Liver (tissue), 9 donors: ENCODE results near the gene ZNF296. TPM values are rescaled to one million over a fixed set of nuclear protein-coding genes. Genes with fewer than 3 reads are reported as not detected.

Source experiments
- DNase-seq: peaks from one replicate; pipeline ENCODE4 v3.0.0-alpha.2; 2017; ENCODE audit warnings: low spot score
- H3K27ac ChIP-seq, 2 donors: one replicate each; pipeline ENCODE4 v1.7.0; 2013; ENCODE audit warnings: inconsistent platforms in 2 of 2, low read length in 2 of 2, control low read depth in 1 of 2, low read depth in 1 of 2, mild to moderate bottlenecking in 1 of 2
- H3K27me3 ChIP-seq, 4 donors: one replicate each; pipeline versions ENCODE4 v1.6.1 to v1.7.0; 2013; ENCODE audit warnings: low read length in 3 of 4, inconsistent platforms in 1 of 4, mild to moderate bottlenecking in 1 of 4, moderate library complexity in 1 of 4; ENCODE audit not compliant: control insufficient read depth in 4 of 4, insufficient read depth in 4 of 4
- H3K36me3 ChIP-seq, 4 donors: one replicate each; pipeline versions ENCODE4 v1.6.1 to v1.7.0; 2013; ENCODE audit warnings: low read length in 3 of 4, mild to moderate bottlenecking in 3 of 4, low read depth in 1 of 4, moderate library complexity in 1 of 4; ENCODE audit not compliant: control insufficient read depth in 4 of 4, insufficient read depth in 3 of 4
- H3K4me1 ChIP-seq, 4 donors: one replicate each; pipeline versions ENCODE4 v1.6.1 to v1.7.0; 2013; ENCODE audit warnings: low read length in 3 of 4, mild to moderate bottlenecking in 3 of 4, moderate library complexity in 1 of 4; ENCODE audit not compliant: control insufficient read depth in 4 of 4, insufficient read depth in 4 of 4
- H3K4me3 ChIP-seq, 3 donors: one replicate each; pipeline versions ENCODE4 v1.6.1 to v1.7.0; 2013; ENCODE audit warnings: low read length in 3 of 3, control low read depth in 1 of 3, low read depth in 1 of 3, mild to moderate bottlenecking in 1 of 3
- H3K9ac ChIP-seq, 2 donors: one replicate each; pipeline ENCODE4 v1.7.0; 2013; ENCODE audit warnings: low read length in 2 of 2, mild to moderate bottlenecking in 2 of 2, moderate library complexity in 2 of 2, control low read depth in 1 of 2, low read depth in 1 of 2
- H3K9me3 ChIP-seq, 4 donors: one replicate each; pipeline versions ENCODE4 v1.6.1 to v1.7.0; 2013; ENCODE audit warnings: low read length in 3 of 4; ENCODE audit not compliant: control insufficient read depth in 4 of 4
- ATF3 ChIP-seq: IDR thresholded peaks from 2 replicates; pipeline ENCODE4 v1.6.1; 2016; ENCODE audit warnings: antibody characterized with exemption
- CTCF ChIP-seq: fragments of 150-350 bp; IDR thresholded peaks from 2 replicates; pipeline ENCODE4 v1.5.1; 2017; ENCODE audit warnings: improper control_type of control experiment, low read depth, low read length; ENCODE audit not compliant: missing input control
- EGR1 ChIP-seq, 2 donors: IDR thresholded peaks; 2 replicates each; pipeline ENCODE4 v1.6.1; 2016 to 2018; ENCODE audit warnings: antibody characterized with exemption in 2 of 2, low read depth in 2 of 2
- FOXA1 ChIP-seq: IDR thresholded peaks from 2 replicates; pipeline ENCODE4 v1.6.1; 2016; ENCODE audit warnings: antibody characterized with exemption
- FOXA2 ChIP-seq: IDR thresholded peaks from 2 replicates; pipeline ENCODE4 v1.6.1; 2016; ENCODE audit warnings: antibody characterized with exemption
- HNF4A ChIP-seq, 2 donors: conservative IDR thresholded peaks; 2 replicates each; pipeline ENCODE4 v1.6.1; 2016; ENCODE audit warnings: antibody characterized with exemption in 2 of 2, mild to moderate bottlenecking in 2 of 2
- JUND ChIP-seq, 2 donors: IDR thresholded peaks; 2 replicates each; pipeline ENCODE4 v1.6.1; 2016; ENCODE audit warnings: antibody characterized with exemption in 2 of 2
- MAX ChIP-seq: IDR thresholded peaks from 2 replicates; pipeline ENCODE4 v1.6.1; 2016; ENCODE audit warnings: antibody characterized with exemption
- NR2F2 ChIP-seq: IDR thresholded peaks from 2 replicates; pipeline ENCODE4 v1.6.1; 2016; ENCODE audit warnings: antibody characterized with exemption
- RAD21 ChIP-seq, 2 donors: IDR thresholded peaks; 2 replicates each; pipeline ENCODE4 v1.6.1; 2016; ENCODE audit warnings: antibody characterized with exemption in 2 of 2, mild to moderate bottlenecking in 2 of 2
- REST ChIP-seq: IDR thresholded peaks from 2 replicates; pipeline ENCODE4 v1.6.1; 2016; ENCODE audit warnings: antibody characterized with exemption, mild to moderate bottlenecking
- SP1 ChIP-seq: IDR thresholded peaks from 2 replicates; pipeline ENCODE4 v1.6.1; 2018; ENCODE audit warnings: antibody characterized with exemption, mild to moderate bottlenecking
- TAF1 ChIP-seq: conservative IDR thresholded peaks from 2 replicates; pipeline ENCODE4 v1.6.1; 2016; ENCODE audit warnings: antibody characterized with exemption, mild to moderate bottlenecking
- YY1 ChIP-seq: IDR thresholded peaks from 2 replicates; pipeline ENCODE4 v1.6.1; 2016; ENCODE audit warnings: antibody characterized with exemption, mild to moderate bottlenecking
- ZBTB33 ChIP-seq: IDR thresholded peaks from 2 replicates; pipeline ENCODE4 v1.6.1; 2016; ENCODE audit warnings: antibody characterized with exemption
- WGBS: extraction: QIAGEN DNeasy Blood & Tissue Kit; methylation state at CpG from one replicate; pipeline ENCODE4 v1.1.7; 2013; 5-methylcytosine and 5-hydroxymethylcytosine counted together
- polyA plus RNA-seq, 2 donors: library from polyadenylated mRNA; stranded (reverse) in 1 of 2; unstranded in 1 of 2; fragments of 200-250 nt in 1 of 2; fragments of >200 nt in 1 of 2; fragmentation: Nextera tagmentation in 1 of 2; extraction: Ambion mirVana in 1 of 2; gene quantifications; one replicate each; pipeline versions ENCODE4 v1.2.1 to v1.2.3, GENCODE V29; 2013 to 2015
- total RNA-seq, 2 donors: library from RNA; depleted of rRNA; stranded (reverse); fragments of >200 nt; gene quantifications; one replicate each; pipeline ENCODE4 v1.2.3, GENCODE V29; 2014
- donor health status: healthy.
- donor health status: healthy.
- donor health status: healthy.
- donor health status: healthy.
- donor health status: healthy.

ZNF296 gene
- total and polyA plus RNA-seq, 4 donors = 0.16 to 0.42 (median 0.17) TPM; not detected in 1

- H3K27me3 ChIP-seq = no peaks in the 10 kb centered on the region
- no peak for TF ChIP-seq MAX
- TF ChIP-seq REST = no peak
- no peak for TF ChIP-seq SP1
- no peak for TF ChIP-seq ATF3
- no peak for TF ChIP-seq FOXA1
- no peak for TF ChIP-seq FOXA2
- no peak for TF ChIP-seq YY1
- TF ChIP-seq EGR1 (IDR thresholded peaks at IDR 0.05; ENCODE audit: low read depth in 2 of 2) = no peak
- TF ChIP-seq HNF4A (conservative IDR thresholded peaks at IDR 0.05) = no peak
- TF ChIP-seq TAF1 = no peak
- TF ChIP-seq RAD21 (IDR thresholded peaks at IDR 0.05) = no peak
- TF ChIP-seq ZBTB33 = no peak
- TF ChIP-seq NR2F2 = no peak
- no peak for TF ChIP-seq JUND (IDR thresholded peaks at IDR 0.05)
- TF ChIP-seq CTCF = no peak
- no peak overlapping the region for H3K4me3 ChIP-seq
- H3K9me3 ChIP-seq = no peaks in the 10 kb centered on the region
- H3K36me3 ChIP-seq = no peaks in the 10 kb centered on the region
- 63% methylated on average over 15 of the region's 15 CpGs for WGBS
- no peak overlapping the region for H3K27ac ChIP-seq
- H3K4me1 ChIP-seq = peaks cover 8 to 27% (median 14%) of the 10 kb centered on the region in 4 donors
- no peak overlapping the region for H3K9ac ChIP-seq
- DNase-seq = no peak
These were observed 26.9 kb upstream of the ZNF296 start for GRCh38 chr19:45103156-45103507.

- Histone ChIP-seq H3K4me1 (peaks cover 12 to 33% (median 18%) of the 10 kb centered on the region in 4 donors), H3K9me3 (no peaks in the 10 kb centered on the region), H3K27me3 (no peaks in the 10 kb centered on the region), H3K27ac (no peak overlapping the region), H3K9ac (no peak overlapping the region), H3K36me3 (no peaks in the 10 kb centered on the region), H3K4me3 (no peak overlapping the region)
- WGBS = 95% methylated on average over 7 of the region's 7 CpGs
- DNase-seq = no peak
- TF ChIP-seq FOXA2 (no peak), TAF1 (no peak), HNF4A (conservative IDR thresholded peaks at IDR 0.05) (no peak), YY1 (no peak), NR2F2 (no peak), REST (no peak)
These were observed 26.2 kb upstream of the ZNF296 start for GRCh38 chr19:45102481-45102880.
